GM23338 (cell line): Measurements from ENCODE around the gene PCBP2. TPM values are rescaled to one million over a fixed set of nuclear protein-coding genes. Genes with fewer than 3 reads are reported as not detected.

ENCODE experiments used
- ETS1 ChIP-seq: IDR thresholded peaks from 2 replicates; pipeline ENCODE4 v1.6.1; 2016; ENCODE audit warnings: antibody characterized with exemption
- EZH2 ChIP-seq: fragments of 200-600 bp; sonication (generic); IDR thresholded peaks from one replicate; pipeline ENCODE4 v1.8.0; 2017; ENCODE audit warnings: antibody characterized with exemption, mild to moderate bottlenecking, low read depth; ENCODE audit not compliant: unreplicated experiment
- EZH2phosphoT487 ChIP-seq: fragments of 200-600 bp; sonication (generic); IDR thresholded peaks from one replicate; pipeline ENCODE4 v1.8.1; 2018; ENCODE audit warnings: antibody characterized with exemption; ENCODE audit not compliant: unreplicated experiment
- JUNB ChIP-seq: IDR thresholded peaks from one replicate; pipeline ENCODE4 v1.6.1; 2016; ENCODE audit warnings: antibody characterized with exemption; ENCODE audit not compliant: unreplicated experiment
- NANOG ChIP-seq: IDR thresholded peaks from 2 replicates; pipeline ENCODE4 v1.6.1; 2016; ENCODE audit warnings: antibody characterized with exemption, borderline replicate concordance
- POLR2AphosphoS5 ChIP-seq: IDR thresholded peaks from 2 replicates; pipeline ENCODE4 v1.6.1; 2016; ENCODE audit warnings: antibody characterized with exemption, low read depth
- STAT1 ChIP-seq: IDR thresholded peaks from one replicate; pipeline ENCODE4 v1.6.1; 2016; ENCODE audit warnings: antibody characterized with exemption; ENCODE audit not compliant: unreplicated experiment
- ZNF331 ChIP-seq: fragments of 250-450 bp; sonication (Bioruptor Pico); IDR thresholded peaks from 2 replicates; pipeline ENCODE4 v1.5.0; 2020; ENCODE audit warnings: low read depth, mild to moderate bottlenecking, moderate library complexity
- polyA plus RNA-seq: library from polyadenylated mRNA; unstranded; fragments of >200 nt; fragmentation: Nextera tagmentation; extraction: Ambion mirVana; gene quantifications from 2 replicates; pipeline ENCODE4 v1.2.1, GENCODE V29; 2016
- total RNA-seq: library from RNA; depleted of rRNA; stranded (reverse); fragments of >200 nt; shearing (Covaris generic); gene quantifications from 2 replicates; pipeline ENCODE4 v1.2.3, GENCODE V29; 2014
- TF ChIP-seq, protein P1 (sequence below): fragments of 250-450 bp; sonication (Bioruptor Pico); IDR thresholded peaks from 2 replicates; pipeline ENCODE4 v1.5.0; 2020; ENCODE audit warnings: mild to moderate bottlenecking, moderate library complexity
- TF ChIP-seq, protein P2 (sequence below): IDR thresholded peaks from one replicate; pipeline ENCODE4 v1.6.1; 2018; ENCODE audit warnings: antibody characterized with exemption; ENCODE audit not compliant: unreplicated experiment

PCBP2 gene
- total and polyA plus RNA-seq, 2 experiments from 2014 or later, result 397 to 676 TPM

DNA sequence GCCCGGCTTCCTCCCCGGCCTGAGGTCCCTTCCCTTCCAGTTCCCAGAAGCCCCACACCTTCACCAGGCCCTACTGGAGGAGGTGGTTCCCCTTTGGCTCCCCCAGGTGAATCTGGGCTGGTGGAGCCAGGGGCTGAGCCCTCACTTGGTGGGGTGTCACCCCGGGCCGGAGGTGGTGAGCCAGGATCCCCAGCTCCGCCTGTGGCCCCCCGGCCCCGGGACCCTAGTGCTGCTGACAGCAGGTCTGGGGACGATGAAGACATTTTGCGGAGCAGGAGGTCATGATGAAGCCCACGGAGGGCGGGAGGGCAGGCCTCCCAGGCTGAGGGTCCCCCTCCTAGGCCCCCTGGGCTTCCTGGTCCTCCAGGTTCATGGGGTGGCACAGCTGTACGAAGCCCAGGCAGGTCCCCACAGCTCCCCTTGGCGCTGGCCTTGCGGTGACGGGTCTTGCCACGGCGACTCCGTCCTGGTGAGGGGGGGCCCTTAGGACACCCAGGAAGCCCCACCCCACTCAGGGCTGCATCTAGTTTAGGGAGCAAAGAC, 30.8 kb downstream of the PCBP2 start (continued):
- TF ChIP-seq, protein P1, sequence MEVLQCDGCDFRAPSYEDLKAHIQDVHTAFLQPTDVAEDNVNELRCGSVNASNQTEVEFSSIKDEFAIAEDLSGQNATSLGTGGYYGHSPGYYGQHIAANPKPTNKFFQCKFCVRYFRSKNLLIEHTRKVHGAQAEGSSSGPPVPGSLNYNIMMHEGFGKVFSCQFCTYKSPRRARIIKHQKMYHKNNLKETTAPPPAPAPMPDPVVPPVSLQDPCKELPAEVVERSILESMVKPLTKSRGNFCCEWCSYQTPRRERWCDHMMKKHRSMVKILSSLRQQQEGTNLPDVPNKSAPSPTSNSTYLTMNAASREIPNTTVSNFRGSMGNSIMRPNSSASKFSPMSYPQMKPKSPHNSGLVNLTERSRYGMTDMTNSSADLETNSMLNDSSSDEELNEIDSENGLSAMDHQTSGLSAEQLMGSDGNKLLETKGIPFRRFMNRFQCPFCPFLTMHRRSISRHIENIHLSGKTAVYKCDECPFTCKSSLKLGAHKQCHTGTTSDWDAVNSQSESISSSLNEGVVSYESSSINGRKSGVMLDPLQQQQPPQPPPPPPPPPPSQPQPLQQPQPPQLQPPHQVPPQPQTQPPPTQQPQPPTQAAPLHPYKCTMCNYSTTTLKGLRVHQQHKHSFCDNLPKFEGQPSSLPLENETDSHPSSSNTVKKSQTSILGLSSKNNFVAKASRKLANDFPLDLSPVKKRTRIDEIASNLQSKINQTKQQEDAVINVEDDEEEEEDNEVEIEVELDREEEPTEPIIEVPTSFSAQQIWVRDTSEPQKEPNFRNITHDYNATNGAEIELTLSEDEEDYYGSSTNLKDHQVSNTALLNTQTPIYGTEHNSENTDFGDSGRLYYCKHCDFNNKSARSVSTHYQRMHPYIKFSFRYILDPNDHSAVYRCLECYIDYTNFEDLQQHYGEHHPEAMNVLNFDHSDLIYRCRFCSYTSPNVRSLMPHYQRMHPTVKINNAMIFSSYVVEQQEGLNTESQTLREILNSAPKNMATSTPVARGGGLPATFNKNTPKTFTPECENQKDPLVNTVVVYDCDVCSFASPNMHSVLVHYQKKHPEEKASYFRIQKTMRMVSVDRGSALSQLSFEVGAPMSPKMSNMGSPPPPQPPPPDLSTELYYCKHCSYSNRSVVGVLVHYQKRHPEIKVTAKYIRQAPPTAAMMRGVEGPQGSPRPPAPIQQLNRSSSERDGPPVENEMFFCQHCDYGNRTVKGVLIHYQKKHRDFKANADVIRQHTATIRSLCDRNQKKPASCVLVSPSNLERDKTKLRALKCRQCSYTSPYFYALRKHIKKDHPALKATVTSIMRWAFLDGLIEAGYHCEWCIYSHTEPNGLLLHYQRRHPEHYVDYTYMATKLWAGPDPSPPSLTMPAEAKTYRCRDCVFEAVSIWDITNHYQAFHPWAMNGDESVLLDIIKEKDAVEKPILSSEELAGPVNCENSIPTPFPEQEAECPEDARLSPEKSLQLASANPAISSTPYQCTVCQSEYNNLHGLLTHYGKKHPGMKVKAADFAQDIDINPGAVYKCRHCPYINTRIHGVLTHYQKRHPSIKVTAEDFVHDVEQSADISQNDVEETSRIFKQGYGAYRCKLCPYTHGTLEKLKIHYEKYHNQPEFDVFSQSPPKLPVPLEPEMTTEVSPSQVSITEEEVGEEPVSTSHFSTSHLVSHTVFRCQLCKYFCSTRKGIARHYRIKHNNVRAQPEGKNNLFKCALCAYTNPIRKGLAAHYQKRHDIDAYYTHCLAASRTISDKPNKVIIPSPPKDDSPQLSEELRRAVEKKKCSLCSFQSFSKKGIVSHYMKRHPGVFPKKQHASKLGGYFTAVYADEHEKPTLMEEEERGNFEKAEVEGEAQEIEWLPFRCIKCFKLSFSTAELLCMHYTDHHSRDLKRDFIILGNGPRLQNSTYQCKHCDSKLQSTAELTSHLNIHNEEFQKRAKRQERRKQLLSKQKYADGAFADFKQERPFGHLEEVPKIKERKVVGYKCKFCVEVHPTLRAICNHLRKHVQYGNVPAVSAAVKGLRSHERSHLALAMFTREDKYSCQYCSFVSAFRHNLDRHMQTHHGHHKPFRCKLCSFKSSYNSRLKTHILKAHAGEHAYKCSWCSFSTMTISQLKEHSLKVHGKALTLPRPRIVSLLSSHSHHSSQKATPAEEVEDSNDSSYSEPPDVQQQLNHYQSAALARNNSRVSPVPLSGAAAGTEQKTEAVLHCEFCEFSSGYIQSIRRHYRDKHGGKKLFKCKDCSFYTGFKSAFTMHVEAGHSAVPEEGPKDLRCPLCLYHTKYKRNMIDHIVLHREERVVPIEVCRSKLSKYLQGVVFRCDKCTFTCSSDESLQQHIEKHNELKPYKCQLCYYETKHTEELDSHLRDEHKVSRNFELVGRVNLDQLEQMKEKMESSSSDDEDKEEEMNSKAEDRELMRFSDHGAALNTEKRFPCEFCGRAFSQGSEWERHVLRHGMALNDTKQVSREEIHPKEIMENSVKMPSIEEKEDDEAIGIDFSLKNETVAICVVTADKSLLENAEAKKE (CRISPR knock-in tag), result no peak
- TF ChIP-seq EZH2, result no peak
- no peak for TF ChIP-seq ZNF331 (CRISPR knock-in tag)
- TF ChIP-seq POLR2AphosphoS5, result no peak
- no peak for TF ChIP-seq JUNB
- no peak for TF ChIP-seq ETS1
- TF ChIP-seq, protein P2, sequence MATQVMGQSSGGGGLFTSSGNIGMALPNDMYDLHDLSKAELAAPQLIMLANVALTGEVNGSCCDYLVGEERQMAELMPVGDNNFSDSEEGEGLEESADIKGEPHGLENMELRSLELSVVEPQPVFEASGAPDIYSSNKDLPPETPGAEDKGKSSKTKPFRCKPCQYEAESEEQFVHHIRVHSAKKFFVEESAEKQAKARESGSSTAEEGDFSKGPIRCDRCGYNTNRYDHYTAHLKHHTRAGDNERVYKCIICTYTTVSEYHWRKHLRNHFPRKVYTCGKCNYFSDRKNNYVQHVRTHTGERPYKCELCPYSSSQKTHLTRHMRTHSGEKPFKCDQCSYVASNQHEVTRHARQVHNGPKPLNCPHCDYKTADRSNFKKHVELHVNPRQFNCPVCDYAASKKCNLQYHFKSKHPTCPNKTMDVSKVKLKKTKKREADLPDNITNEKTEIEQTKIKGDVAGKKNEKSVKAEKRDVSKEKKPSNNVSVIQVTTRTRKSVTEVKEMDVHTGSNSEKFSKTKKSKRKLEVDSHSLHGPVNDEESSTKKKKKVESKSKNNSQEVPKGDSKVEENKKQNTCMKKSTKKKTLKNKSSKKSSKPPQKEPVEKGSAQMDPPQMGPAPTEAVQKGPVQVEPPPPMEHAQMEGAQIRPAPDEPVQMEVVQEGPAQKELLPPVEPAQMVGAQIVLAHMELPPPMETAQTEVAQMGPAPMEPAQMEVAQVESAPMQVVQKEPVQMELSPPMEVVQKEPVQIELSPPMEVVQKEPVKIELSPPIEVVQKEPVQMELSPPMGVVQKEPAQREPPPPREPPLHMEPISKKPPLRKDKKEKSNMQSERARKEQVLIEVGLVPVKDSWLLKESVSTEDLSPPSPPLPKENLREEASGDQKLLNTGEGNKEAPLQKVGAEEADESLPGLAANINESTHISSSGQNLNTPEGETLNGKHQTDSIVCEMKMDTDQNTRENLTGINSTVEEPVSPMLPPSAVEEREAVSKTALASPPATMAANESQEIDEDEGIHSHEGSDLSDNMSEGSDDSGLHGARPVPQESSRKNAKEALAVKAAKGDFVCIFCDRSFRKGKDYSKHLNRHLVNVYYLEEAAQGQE, result no peak
- no peak for TF ChIP-seq NANOG
- TF ChIP-seq STAT1, result no peak
- TF ChIP-seq EZH2phosphoT487, result no peak
